ENCODE results near the gene ZP2.
"Not testable (repeated sequence)": the region's sequence is repeated elsewhere in the genome, so short reads cannot be mapped to it uniquely, and the experiment has no call there.

Gene ZP2

DNA sequence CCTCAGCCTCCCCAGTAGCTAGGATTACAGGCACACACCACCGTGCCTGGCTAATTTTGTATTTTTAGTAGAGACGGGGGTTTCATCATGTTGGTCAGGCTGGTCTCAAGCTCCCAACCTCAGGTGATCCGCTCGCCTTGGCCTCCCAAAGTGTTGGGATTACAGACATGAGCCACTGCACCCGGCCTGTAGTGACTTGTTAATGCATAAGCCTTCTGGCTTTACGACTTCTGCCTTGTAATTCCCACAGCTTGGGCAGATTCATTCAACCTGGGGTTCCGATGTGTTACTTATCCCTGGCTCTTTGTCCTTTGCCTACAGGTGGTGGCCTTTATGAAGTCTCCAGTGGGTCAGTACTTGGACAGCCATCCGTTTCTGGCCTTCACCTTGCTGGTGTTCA lies 41.3 kb downstream of the ZP2 start:
- not testable (repeated sequence) for DNase-seq

DNA sequence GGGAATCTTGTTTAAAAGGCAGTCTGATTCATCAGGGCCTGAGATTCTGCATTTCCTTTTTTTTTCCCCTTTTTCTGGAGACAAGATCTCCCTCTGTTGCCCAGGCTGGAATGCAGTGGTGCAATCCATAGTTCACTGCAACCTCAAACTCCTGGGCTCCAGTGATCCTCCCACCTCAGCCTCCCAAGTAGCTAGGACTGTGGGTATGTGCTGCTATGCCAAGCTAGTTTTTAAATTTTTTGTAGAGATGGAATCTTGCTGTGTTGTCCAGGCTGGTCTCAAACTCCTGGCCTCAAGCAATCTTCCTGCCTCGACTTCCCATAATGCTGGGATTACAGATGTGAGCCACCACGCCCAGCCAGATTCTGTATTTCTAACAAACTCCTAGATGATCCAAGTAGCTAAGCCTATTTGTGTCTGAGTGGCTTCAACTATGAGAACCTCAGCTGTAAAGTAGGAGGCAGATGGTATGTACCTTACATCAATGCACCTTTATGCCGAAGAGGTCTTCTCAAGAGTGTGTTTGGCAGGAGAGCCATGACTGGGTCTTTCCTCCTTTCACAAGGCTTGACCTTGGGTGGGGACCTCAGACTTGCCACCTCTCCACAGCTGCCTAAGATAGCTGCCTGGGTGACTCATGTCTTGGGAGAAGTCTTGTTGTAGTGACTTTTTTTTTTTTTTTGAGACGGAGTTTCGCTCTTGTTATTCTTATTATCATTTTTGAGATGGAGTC lies 42.0 kb downstream of the ZP2 start:
- no peak for DNase-seq

DNA sequence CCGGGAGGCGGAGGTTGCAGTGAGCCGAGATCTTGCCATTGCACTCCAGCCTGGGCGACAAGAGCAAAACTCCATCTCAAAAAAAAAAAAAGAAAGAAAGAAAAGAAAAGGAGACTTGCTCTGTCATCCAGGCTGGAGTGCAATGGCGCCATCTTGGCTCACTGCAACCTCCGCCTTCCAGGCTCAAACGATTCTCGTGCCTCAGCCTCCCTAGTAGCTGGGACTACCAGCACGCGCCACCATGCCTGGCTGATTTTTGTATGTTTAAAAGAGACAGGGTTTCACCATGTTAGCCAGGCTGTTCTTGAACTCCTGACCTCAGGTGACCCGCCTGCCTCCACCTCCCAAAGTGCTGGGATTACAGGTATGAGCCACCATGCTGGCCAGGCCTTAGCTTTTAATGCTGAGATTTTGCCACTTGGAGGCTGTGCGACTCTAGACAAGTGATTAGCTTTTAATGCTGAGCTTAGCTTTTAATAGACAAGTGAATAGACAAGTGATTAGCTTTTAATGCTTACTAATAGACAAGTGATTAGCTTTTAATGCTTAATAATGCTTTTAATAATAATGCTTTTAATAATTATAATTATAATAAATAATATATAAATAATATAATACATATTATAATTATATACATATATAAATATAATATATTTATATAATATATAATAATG lies 43.3 kb downstream of the ZP2 start:
- no peak for DNase-seq

DNA sequence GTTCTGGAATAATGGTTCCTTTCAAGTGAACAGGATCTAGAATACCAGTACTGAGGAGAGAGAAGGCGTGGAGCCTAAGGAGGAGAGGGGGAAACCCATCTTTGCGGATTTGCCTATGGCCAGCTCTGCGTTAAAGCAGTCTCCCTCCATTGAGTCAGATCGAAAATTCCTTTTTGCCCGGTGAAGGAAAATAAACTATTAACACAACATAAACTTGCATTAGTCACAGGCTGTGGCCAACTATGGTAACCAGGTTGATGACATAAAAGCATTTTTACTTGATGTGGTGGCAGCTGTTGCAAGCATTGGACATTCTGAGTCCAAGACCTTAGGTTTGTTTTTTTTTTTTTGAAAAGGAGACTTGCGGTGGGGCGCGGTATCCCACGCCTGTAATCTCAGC lies 44.0 kb downstream of the ZP2 start:
- peak; percentile 87 for DNase-seq

DNA sequence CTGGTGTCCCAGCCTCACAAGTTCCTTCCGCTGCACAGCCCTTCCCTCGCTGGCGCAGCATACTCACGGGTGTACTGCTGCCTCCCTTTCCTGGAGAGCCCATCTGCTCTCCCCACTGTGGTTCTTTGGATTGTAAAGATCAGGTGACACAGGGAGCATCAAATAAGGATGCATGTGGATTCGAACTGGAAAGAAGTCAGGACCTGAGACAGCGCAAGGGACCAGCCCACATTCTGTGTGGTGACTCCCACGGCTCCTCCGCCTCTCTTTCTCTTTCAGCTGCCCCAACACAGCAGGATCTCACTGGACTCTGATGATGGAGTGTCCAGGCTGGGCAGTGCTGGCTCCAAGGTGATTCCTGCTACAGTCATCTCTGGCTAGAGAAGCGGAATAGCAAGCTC lies 44.8 kb downstream of the ZP2 start:
- no peak for DNase-seq

DNA sequence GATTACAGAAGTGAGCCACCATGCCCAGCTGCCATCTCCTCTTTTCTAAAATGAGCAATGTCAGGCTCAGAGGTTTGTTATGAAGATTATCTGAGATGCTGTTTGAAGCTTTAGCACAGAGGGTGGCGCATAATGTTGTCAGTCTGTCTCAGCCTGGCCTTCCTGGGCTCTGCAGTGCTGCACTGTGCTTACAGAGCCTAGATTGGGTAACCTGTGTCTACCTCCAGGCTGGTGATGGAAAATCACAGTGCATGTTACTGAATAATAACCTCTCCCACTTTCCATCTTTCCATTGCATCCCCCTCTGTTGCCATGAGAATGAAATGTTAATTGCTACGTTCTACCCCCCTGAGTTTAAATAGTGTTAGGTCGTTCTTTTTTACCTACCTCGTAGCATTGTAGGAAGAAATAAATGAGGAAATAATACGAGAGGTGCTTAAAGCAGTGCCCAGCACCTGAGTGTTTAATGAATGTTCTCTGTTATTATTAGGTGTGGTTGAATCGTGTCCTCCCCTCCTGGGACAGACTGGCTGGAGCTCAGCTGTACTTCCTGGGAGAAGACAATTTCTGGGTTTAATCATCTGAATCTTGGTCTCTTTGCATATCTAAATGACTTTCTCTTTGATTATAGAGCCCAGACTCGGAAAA lies 46.7 kb downstream of the ZP2 start:
- DNase-seq = no peak

DNA sequence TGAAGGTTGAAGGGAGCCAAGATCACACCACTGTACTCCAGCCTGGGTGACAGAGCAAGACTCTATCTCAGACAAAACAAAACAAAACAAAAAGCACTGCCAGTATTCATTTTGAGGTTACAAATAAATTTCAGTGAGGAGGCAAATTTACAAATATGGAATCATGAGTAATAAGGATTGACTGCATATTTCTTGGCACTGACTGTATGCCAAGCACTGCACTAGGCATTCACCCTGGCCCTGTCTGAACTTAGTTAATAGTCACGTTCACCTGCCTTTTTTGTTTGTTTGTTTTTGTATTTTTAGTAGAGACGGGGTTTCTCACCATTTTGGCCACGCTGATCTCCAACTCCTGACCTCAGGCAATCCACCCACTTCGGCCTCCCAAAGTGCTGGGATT lies 47.8 kb downstream of the ZP2 start:
- no peak for DNase-seq

DNA sequence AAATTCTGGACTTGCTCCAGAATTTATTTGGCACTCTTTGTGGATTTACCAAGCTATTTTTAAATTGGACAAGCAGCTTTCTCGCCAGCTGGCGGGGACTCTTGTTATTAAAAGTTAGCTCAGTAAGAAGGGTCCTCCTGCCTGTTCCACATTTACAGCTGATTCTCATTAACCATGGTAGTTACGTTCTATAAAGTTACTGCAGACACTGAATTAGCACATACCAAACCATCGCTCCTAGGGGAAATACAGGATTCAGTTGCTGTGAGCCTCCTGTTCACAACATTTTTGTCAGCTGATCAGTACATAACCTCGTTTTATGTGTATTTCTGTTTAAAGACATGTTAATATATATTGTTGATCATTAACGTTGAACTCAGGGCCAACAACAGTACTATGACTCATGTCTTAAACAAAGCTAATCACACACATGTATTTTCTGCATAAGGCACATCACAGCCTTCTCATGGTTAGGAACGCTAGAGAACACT lies 48.7 kb downstream of the ZP2 start:
- peak; percentile 70 for DNase-seq

DNA sequence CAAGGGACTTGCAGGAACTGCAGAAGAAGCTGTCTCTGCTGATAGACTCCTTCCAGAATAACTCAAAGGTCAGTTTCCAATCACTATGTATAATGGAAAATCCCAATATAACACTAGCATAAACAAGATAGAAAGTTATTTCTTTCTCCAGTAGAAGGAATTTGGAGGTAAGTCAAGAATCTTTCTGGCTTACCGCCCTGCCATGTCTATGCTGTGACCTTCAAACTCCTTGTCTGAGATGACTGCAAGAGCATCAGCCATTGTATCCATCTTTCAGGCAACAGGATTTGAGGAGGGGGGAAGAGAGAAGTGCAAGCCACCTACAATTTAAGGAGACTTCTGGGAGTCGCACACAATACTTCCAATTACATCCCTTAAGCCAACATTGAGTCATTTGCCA lies 50.2 kb downstream of the ZP2 start:
- DNase-seq = no peak

DNA sequence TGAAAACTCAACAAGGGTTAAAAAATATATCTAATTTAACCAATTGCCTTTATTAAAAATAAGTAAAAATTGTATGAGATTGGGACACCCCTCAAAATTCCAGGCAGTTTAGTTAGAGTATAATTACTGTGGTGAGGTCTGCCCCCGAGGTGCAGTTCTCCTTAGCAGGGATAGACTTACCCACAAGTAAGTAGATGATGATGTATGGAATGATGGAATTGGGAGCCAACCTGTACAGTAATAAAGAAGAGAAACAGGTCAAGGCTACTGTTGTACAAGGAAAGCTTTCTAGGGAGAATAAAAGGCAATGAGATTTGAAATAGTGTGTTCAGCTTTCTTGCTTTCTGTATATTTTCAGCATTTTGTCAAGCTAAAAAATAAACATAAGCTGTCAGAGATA lies 51.1 kb downstream of the ZP2 start:
- DNase-seq = no peak

DNA sequence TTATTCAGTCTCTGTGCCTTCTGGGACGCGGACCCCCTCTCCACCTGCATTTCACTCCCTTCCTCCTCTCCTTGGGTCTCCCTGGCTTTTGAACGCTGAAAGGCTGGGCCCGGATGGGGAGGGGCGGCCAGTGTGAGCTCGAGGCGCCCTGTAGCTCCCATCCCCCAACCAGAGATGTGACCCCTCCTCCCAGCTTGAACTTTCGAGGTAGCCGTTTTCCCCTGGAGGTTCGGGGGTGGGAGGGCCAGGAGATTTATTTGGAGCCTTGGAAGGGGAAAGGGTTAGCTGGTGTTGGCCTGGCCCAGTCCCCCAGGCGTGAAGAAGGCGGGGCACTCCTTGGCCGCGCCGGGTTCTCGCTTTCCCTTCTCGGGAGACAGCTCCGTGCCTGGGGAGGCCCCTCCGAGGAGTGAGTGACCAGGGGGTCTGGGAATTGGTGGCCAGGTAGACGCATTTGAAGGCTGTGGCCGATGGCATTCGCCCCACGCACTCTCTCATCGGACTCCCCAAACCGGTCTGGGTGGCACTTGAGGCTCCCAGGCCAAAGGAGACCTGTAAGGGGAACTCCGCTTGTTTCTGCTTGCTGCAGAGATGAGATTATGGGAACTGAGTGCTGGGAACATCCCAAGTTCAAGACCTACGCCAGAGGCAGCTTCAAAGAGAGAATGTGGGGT lies 52.0 kb downstream of the ZP2 start:
- no peak for DNase-seq

DNA sequence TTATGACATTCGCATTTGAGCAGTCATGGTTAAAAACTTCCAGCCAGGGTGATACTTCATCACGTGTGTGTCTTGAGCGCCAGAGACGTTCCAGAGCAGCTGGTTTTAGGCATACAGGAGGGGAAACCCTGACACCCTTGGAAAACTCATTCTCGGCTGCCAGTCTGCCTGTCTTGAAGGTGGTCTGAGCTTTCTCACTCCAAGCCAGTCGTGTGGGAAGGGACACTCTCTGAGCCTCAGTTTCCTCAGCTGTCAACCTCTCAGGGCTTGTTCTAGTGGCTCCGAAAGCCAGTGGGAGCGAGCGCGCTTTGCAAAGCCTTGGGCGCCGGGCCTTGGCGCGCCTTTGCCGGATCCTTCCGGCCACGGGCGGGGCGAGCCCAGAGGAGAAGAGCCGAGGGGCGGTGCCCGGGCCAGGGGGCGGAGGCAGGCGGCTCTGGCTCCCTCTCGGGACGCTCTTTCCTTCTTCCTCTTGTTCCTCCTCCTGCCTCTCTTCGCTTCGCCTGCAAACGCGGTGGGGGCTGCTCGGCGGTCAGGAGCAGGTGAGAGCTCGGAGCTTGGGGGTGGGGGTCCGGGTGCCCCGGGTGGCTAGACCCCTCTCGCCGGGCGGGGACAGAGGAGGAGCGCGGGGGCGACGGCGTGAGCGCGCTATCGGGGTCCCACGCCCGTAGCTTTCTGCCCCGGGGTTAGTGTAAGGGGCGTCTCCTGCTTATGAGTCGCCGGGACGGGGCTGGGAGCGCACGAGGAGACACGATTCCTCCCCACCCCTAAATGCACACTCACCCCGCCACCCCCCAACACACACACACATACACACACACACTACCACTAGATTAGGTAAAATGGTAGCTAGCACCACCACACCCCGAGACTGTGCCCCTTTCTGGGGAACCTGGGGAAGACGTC lies 52.9 kb downstream of the ZP2 start, which contains the start of gene LDAF1:
LDAF1 (plus strand) TSS at position 467 of the 903 bp plus-strand sequence. CDS start 2,509 bp downstream, outside the sequence.
- peak; percentile 76 for DNase-seq

DNA sequence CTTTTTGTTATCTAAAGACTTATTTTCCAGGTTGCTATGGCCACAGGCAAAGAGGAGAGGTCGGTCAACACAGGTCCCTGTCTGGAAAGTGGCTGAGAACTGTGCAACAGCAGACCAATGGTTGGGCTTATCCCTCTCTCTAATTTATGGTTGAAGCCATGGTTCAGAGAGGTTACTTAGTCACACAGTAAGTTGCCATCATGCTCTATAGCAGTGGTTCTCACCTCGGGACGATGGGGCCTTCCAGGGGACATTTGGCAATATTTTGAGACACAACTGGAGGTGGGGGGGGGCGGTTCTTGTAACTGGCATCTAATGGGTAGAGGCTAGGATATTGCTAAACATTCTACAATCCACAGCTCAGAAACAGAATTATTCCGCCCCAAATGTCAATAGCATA lies 53.7 kb downstream of the ZP2 start:
- DNase-seq = no peak

DNA sequence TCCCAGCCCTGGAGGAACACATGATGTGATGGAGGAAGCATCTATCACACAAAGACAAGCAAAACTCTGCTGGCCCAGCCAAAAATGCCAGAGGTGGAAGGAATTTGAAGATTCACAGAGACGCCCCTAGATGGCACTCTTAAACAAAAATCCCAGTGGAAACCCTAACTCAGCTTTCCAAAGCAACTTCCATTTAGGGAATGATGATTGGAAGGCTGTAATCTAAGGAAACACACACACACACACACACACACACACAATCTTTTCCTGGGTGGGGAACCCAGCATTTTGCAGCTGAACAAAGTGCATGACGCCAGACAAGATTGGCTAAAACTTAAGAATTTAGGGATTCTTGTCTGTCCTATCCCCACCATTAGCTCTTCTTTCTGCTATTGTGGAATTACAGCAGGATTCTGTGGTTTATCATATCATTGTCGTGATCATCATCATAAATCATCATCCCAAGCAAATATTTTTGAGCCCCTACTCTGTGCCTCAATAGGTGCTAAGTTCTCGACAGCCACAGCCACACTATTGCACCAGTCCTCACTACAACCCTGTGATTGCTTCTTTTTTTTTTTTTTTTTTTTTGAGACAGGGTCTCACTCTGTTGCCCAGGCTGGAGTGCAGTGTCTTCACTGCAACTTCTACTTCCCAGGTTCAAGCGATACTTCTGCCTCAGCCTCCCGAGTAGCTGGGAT lies 54.5 kb downstream of the ZP2 start:
- peak; percentile 84 for DNase-seq

DNA sequence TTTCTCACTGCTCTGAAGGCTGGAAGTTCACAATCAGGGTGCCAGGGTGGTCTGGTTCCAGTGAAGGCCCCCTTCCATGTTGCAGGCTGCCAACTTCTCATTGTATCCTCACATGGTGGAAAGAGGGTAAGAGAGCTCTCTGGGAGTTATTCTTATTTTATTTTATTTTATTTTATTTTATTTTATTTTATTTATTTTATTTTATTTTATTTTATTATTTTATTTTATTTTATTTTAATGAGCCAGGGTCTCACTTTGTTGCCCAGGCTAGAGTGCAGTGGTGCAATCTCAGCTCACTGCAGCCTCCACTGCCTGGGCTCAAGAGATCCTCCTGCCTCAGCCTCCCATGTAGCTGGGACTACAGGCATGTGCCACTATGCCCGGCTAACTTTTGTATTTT lies 55.4 kb downstream of the ZP2 start:
- not testable (repeated sequence) for DNase-seq

DNA sequence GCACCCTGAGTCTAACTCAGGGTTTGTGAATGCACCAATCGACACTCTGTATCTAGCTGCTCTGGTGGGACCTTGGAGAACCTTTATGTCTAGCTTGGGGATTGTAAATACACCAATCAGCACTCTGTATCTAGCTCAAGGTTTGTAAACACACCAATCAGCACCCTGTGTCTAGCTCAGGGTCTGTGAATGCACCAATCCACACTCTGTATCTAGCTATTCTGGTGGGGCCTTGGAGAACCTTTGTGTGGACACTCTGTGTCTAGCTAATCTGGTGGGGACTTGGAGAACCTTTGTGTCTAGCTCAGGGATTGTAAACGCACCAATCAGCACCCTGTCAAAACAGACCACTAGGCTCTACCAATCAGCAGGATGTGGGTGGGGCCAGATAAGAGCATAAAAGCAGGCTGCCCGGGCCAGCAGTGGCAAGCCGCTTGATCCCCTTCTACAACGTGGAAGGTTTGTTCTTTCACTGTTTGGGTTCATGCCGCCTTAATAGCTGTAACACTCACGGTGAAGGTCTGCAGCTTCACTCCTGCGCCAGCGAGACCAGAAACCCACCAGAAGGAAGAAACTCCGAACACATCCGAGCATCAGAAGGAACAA lies 58.1 kb downstream of the ZP2 start:
- not testable (repeated sequence) for DNase-seq

DNA sequence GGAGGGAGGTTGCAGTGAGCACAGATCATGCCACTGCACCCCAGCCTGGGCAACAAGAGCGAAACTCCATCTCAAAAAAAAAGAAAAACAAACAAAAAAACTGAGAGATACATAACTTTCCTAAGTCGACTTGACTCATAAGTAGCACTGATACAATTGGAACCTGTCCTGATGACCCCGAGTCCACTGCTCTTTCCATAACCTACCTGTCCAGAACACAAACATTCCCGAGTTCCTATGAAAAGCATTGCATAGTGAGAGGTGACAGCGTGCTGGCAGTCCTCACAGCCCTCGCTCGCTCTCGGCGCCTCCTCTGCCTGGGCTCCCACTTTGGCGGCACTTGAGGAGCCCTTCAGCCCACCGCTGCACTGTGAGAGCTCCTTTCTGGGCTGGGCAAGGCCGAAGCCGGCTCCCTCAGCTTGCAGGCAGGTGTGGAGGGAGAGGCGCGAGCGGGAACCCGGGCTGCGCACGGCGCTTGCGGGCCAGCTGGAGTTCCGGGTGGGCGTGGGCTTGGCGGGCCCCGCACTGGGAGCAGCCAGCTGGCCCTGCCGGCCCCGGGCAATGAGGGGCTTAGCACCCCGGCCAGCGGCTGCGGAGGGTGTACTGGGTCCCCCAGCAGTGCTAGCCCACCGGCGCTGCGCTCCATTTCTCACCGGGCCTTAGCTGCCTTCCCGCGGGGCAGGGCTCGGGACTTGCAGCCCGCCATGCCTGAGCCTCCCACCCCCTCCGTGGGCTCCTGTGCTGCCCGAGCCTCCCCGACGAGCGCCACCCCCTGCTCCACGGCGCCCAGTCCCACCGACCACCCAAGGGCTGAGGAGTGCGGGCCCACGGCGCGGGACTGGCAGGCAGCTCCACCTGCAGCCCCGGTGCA lies 59.0 kb downstream of the ZP2 start:
- not testable (repeated sequence) for DNase-seq

DNA sequence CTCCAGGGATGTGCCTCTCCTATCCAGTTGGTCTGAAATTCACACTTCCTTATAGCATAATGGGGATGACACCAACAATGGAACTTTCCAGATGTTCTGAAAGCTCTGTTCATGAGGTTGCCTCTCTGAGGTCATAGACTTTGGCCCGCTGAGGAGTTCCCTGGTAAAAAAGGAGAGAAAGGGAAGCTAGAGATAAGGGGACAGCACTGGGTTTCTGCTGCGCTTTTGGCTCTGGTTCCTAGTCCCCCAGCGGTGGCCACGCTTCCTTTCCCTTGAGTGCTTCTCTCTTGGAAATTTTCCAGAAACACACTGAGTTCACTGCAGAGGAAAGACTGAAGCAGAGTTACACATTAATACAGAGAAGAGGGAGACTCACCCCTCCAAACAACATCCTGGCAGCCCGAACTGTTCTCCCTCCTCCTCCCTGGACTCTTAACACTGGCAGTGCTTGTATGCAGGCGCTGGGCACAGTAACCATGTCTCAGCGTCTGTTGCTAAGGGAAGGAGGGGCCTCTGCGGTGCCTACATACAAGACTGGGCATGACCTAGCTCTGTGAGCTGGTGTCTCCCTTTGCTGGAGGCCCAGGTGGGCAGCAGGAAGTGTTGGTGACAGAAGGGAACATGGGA lies 60.9 kb downstream of the ZP2 start, which contains the start of gene DNAH3:
DNAH3 (minus strand) TSS at position 472 of the 627 bp plus-strand sequence. CDS start 527 bp downstream, outside the sequence.
- no peak for DNase-seq
